Measurements from ENCODE around the gene FGFRL1. TPM values are rescaled to one million over a fixed set of nuclear protein-coding genes. Genes with fewer than 3 reads are reported as not detected.
A peak's percentile ranks its signal among the peaks of the same experiment; 100 is the strongest.

The FGFRL1 gene
- total RNA-seq, 1 donor from 2014 or later = 22.4 TPM

GRCh38 chr4:1022739-1023066 lies 11.3 kb downstream of the FGFRL1 start:
- intact Hi-C loops (cut with micrococcal nuclease) = no loop called here
- no peak overlapping the region for H3K27ac ChIP-seq (replicated peaks)
- peaks cover 10% of the 10 kb centered on the region for H3K36me3 ChIP-seq
- no peaks in the 10 kb centered on the region for H3K27me3 ChIP-seq (ENCODE audit: low read depth)
- no peaks in the 10 kb centered on the region for H3K9me3 ChIP-seq (replicated peaks)
- no peak overlapping the region for H3K4me3 ChIP-seq
- TF ChIP-seq CTCF (IDR thresholded peaks at IDR 0.05; ENCODE audit: borderline replicate concordance) = no peak
- peaks cover 3% of the 10 kb centered on the region for H3K4me1 ChIP-seq
- no peak for DNase-seq

GRCh38 chr4:1023075-1023640 lies 11.7 kb downstream of the FGFRL1 start:
- no peaks in the 10 kb centered on the region for H3K9me3 ChIP-seq (replicated peaks)
- peaks cover 10% of the 10 kb centered on the region for H3K36me3 ChIP-seq
- no peak overlapping the region for H3K27ac ChIP-seq (replicated peaks)
- intact Hi-C loops (cut with micrococcal nuclease) = no loop called here
- no peak for DNase-seq
- no peak for TF ChIP-seq CTCF (IDR thresholded peaks at IDR 0.05; ENCODE audit: borderline replicate concordance)
- H3K27me3 ChIP-seq (ENCODE audit: low read depth) = no peaks in the 10 kb centered on the region
- peaks cover 3% of the 10 kb centered on the region for H3K4me1 ChIP-seq
- no peak overlapping the region for H3K4me3 ChIP-seq

DNA sequence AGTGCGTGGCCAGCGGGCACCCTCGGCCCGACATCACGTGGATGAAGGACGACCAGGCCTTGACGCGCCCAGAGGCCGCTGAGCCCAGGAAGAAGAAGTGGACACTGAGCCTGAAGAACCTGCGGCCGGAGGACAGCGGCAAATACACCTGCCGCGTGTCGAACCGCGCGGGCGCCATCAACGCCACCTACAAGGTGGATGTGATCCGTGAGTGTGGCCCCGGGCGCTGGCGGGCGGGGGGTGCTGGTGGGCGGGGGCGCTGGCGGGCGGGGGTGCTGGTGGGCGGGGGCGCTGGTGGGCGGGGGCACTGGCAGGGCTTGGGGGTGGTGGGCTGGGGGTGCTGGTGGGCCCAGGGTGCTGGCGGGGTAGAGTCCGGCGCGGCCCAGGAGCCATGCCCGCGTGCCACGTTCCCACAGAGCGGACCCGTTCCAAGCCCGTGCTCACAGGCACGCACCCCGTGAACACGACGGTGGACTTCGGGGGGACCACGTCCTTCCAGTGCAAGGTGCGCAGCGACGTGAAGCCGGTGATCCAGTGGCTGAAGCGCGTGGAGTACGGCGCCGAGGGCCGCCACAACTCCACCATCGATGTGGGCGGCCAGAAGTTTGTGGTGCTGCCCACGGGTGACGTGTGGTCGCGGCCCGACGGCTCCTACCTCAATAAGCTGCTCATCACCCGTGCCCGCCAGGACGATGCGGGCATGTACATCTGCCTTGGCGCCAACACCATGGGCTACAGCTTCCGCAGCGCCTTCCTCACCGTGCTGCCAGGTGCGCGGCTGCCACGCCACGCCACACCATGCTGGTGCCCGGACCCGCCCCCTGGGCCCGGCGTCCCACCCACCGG lies 12.7 kb downstream of the FGFRL1 start:
- Histone ChIP-seq H3K9me3 (replicated peaks) (no peaks in the 10 kb centered on the region), H3K27me3 (ENCODE audit: low read depth) (peaks cover 4% of the 10 kb centered on the region), H3K4me3 (no peak overlapping the region), H3K36me3 (peaks cover 10% of the 10 kb centered on the region), H3K27ac (replicated peaks) (no peak overlapping the region), H3K4me1 (peaks cover 5% of the 10 kb centered on the region)
- intact Hi-C loops (cut with micrococcal nuclease) = no loop called here
- no peak for TF ChIP-seq CTCF (IDR thresholded peaks at IDR 0.05; ENCODE audit: borderline replicate concordance)
- no peak for DNase-seq

DNA sequence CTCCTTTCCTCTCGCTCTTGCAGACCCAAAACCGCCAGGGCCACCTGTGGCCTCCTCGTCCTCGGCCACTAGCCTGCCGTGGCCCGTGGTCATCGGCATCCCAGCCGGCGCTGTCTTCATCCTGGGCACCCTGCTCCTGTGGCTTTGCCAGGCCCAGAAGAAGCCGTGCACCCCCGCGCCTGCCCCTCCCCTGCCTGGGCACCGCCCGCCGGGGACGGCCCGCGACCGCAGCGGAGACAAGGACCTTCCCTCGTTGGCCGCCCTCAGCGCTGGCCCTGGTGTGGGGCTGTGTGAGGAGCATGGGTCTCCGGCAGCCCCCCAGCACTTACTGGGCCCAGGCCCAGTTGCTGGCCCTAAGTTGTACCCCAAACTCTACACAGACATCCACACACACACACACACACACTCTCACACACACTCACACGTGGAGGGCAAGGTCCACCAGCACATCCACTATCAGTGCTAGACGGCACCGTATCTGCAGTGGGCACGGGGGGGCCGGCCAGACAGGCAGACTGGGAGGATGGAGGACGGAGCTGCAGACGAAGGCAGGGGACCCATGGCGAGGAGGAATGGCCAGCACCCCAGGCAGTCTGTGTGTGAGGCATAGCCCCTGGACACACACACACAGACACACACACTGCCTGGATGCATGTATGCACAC lies 13.6 kb downstream of the FGFRL1 start:
- intact Hi-C loops (cut with micrococcal nuclease) = no loop called here

GRCh38 chr4:1026115-1026514 lies 14.7 kb downstream of the FGFRL1 start:
- peaks cover 10% of the 10 kb centered on the region for H3K36me3 ChIP-seq
- no peak for TF ChIP-seq CTCF (IDR thresholded peaks at IDR 0.05; ENCODE audit: borderline replicate concordance)
- no peaks in the 10 kb centered on the region for H3K9me3 ChIP-seq (replicated peaks)
- intact Hi-C loops (cut with micrococcal nuclease) = no loop called here
- H3K27me3 ChIP-seq (ENCODE audit: low read depth) = peaks cover 24% of the 10 kb centered on the region
- no peak overlapping the region for H3K27ac ChIP-seq (replicated peaks)
- H3K4me3 ChIP-seq = no peak overlapping the region
- H3K4me1 ChIP-seq = peaks cover 11% of the 10 kb centered on the region
- DNase-seq = peak; percentile 39

More for the DNA sequence above, 13.6 kb downstream of the FGFRL1 start:
- peaks cover 13% of the 10 kb centered on the region for H3K27me3 ChIP-seq (ENCODE audit: low read depth)
- H3K27ac ChIP-seq (replicated peaks) = no peak overlapping the region
- DNase-seq = no peak
- no peak for TF ChIP-seq CTCF (IDR thresholded peaks at IDR 0.05; ENCODE audit: borderline replicate concordance)
- no peak overlapping the region for H3K4me3 ChIP-seq
- peaks cover 10% of the 10 kb centered on the region for H3K36me3 ChIP-seq
- H3K4me1 ChIP-seq = peaks cover 11% of the 10 kb centered on the region
- H3K9me3 ChIP-seq (replicated peaks) = no peaks in the 10 kb centered on the region
